Spleen (tissue), 11 donors: ENCODE data around the gene RPL31. TPM values are rescaled to one million over a fixed set of nuclear protein-coding genes. Genes with fewer than 3 reads are reported as not detected.

Experiments used
- DNase-seq: peaks from one replicate; pipeline ENCODE4 v3.0.0-alpha.2; 2020
- H3K27ac ChIP-seq, 8 donors: fragments of 200-600 bp; sonication (generic) in 7 of 8; 1 replicate in 4 of 8; 2 replicates in 4 of 8; pipeline versions ENCODE4 v1.5.0 to v1.8.0; 2016 to 2021; ENCODE audit warnings: inconsistent platforms in 4 of 8, mild to moderate bottlenecking in 4 of 8, moderate library complexity in 1 of 8
- H3K27me3 ChIP-seq, 7 donors: fragments of 200-600 bp; sonication (generic) in 6 of 7; replicated peaks in 1 of 7; 1 replicate in 4 of 7; 2 replicates in 3 of 7; pipeline versions ENCODE4 v1.5.0 to v1.8.0; 2016 to 2021; ENCODE audit warnings: inconsistent platforms in 3 of 7, mild to moderate bottlenecking in 1 of 7
- H3K36me3 ChIP-seq, 6 donors: fragments of 200-600 bp; sonication (generic) in 5 of 6; 1 replicate in 4 of 6; 2 replicates in 2 of 6; pipeline versions ENCODE4 v1.5.0 to v1.8.0; 2016 to 2021; ENCODE audit warnings: inconsistent platforms in 2 of 6
- H3K4me1 ChIP-seq, 6 donors: fragments of 200-600 bp; sonication (generic) in 5 of 6; 1 replicate in 3 of 6; 2 replicates in 3 of 6; pipeline versions ENCODE4 v1.5.0 to v1.8.0; 2016 to 2021; ENCODE audit warnings: inconsistent platforms in 3 of 6
- H3K4me3 ChIP-seq, 8 donors: fragments of 200-600 bp; sonication (generic) in 7 of 8; 1 replicate in 4 of 8; 2 replicates in 4 of 8; pipeline versions ENCODE4 v1.5.0 to v1.8.0; 2016 to 2021; ENCODE audit warnings: inconsistent platforms in 4 of 8, mild to moderate bottlenecking in 4 of 8, moderate library complexity in 2 of 8
- H3K9me3 ChIP-seq, 8 donors: fragments of 200-600 bp; sonication (generic) in 7 of 8; 1 replicate in 4 of 8; 2 replicates in 4 of 8; pipeline versions ENCODE4 v1.5.0 to v1.8.0; 2016 to 2021; ENCODE audit warnings: inconsistent platforms in 4 of 8
- CTCF ChIP-seq, 11 experiments: fragments of 200-600 bp in 7 of 11; fragments of 450-650 bp in 4 of 11; sonication (generic) in 4 of 11; IDR thresholded peaks in 8 of 11; conservative IDR thresholded peaks in 3 of 11; 1 replicate in 7 of 11; 2 replicates in 4 of 11; pipeline versions ENCODE4 v1.4.0 to v1.8.0; 2016 to 2021; ENCODE audit warnings: antibody characterized with exemption in 11 of 11, inconsistent platforms in 4 of 11, mild to moderate bottlenecking in 1 of 11
- POLR2A ChIP-seq, 3 donors: fragments of 450-650 bp; IDR thresholded peaks; one replicate each; pipeline ENCODE4 v1.5.1; 2017; ENCODE audit warnings: antibody characterized with exemption in 3 of 3, mild to moderate bottlenecking in 1 of 3
- POLR2AphosphoS5 ChIP-seq, 3 donors: sonication (generic); formaldehyde crosslinking; IDR thresholded peaks; one replicate each; pipeline ENCODE4 v1.5.1; 2017; ENCODE audit warnings: antibody characterized with exemption in 3 of 3
- WGBS, 5 donors: extraction: QIAGEN DNeasy Blood & Tissue Kit in 3 of 5; methylation state at CpG; one replicate each; pipeline versions ENCODE4 v1.1.5 to v1.1.7; 2013 to 2018; 5-methylcytosine and 5-hydroxymethylcytosine counted together
- intact Hi-C: fragments of 100-400 bp; cut with DNase I; formaldehyde crosslinking; loops from one replicate; pipeline ENCODE4 v1.15.0; 2023; ENCODE audit warnings: low total_unique reads
- polyA plus RNA-seq, 3 donors: library from polyadenylated mRNA; stranded (reverse); fragments of 200-250 nt; gene quantifications; one replicate each; pipeline ENCODE4 v1.2.1, GENCODE V29; 2013
- total RNA-seq, 7 donors: library from RNA; depleted of rRNA in 3 of 7; stranded (reverse); fragments of >200 nt in 3 of 7; fragmentation: NEBNext Ultra II Directional in 4 of 7; extraction: Animal tissue kit (Norgen Biotek cat#: 25700) in 4 of 7; gene quantifications; one replicate each; pipeline versions ENCODE4 v1.1.0 to v1.2.1, GENCODE V29; 2016 to 2021
- donor health status: healthy with polysubstance abuse.
- donor health status: DM: no; HTN: no; CAD: no; lungs with moderate emphysema.
- donor health status: DM: no; HTN: no; CAD: no.
- donor health status: Bipolar disorder and iron deficiency.
- donor health status: healthy.
- donor health status: DM: no; HTN: no; CAD: no.
- donor health status: DM: yes; HTN: yes; CAD: no.

The RPL31 gene
- total and polyA plus RNA-seq, 10 donors: 876 to 10,502 (median 1,250) TPM

- no peaks in the 10 kb centered on the region for H3K9me3 ChIP-seq
- DNase-seq: no peak
- no peak overlapping the region for H3K4me3 ChIP-seq
- H3K4me1 ChIP-seq: peaks cover 0 to 3% (median 0%) of the 10 kb centered on the region in 6 donors
- peaks cover 0 to 14% (median 0%) of the 10 kb centered on the region in 6 donors for H3K36me3 ChIP-seq
- H3K27ac ChIP-seq: no peak overlapping the region
- TF ChIP-seq POLR2AphosphoS5 (IDR thresholded peaks at IDR 0.05): no peak
- TF ChIP-seq POLR2A (IDR thresholded peaks at IDR 0.05): no peak
- TF ChIP-seq CTCF (IDR thresholded peaks at IDR 0.05 in 8 of 11, conservative IDR thresholded peaks at IDR 0.05 in 3 of 11): no peak
- intact Hi-C loops: loop anchor here (10.0 kb wide), 1 partner anchor 725 kb away; no protein-coding TSS in a partner anchor
- 90 to 96% (median 93%) methylated on average over 3 to 9 of the region's 9 CpGs for WGBS, 5 donors
- no peaks in the 10 kb centered on the region for H3K27me3 ChIP-seq
Measured at GRCh38 chr2:100990166-100990565, 11.9 kb upstream of the RPL31 start.

GRCh38 chr2:100990650-100991403, 11.3 kb upstream of the RPL31 start:
- Histone ChIP-seq H3K9me3 (no peaks in the 10 kb centered on the region), H3K27ac (no peak overlapping the region), H3K36me3 (peaks cover 0 to 20% (median 0%) of the 10 kb centered on the region in 6 donors), H3K4me1 (peaks cover 0 to 3% (median 0%) of the 10 kb centered on the region in 6 donors), H3K27me3 (no peaks in the 10 kb centered on the region), H3K4me3 (no peak overlapping the region)
- TF ChIP-seq POLR2AphosphoS5 (IDR thresholded peaks at IDR 0.05): no peak
- TF ChIP-seq POLR2A (IDR thresholded peaks at IDR 0.05): no peak
- TF ChIP-seq CTCF (IDR thresholded peaks at IDR 0.05 in 8 of 11, conservative IDR thresholded peaks at IDR 0.05 in 3 of 11): no peak
- 83 to 90% (median 87%) methylated on average over 24 of the region's 24 CpGs for WGBS, 5 donors
- DNase-seq: no peak
- intact Hi-C loops: loop anchor here (10.0 kb wide), 1 partner anchor 726 kb away; no protein-coding TSS in a partner anchor

- WGBS, 5 donors: 91 to 98% (median 96%) methylated on average over 5 of the region's 5 CpGs
- no peak overlapping the region for H3K27ac ChIP-seq
- no peaks in the 10 kb centered on the region for H3K9me3 ChIP-seq
- H3K4me1 ChIP-seq: peaks cover 0 to 3% (median 0%) of the 10 kb centered on the region in 6 donors
- H3K36me3 ChIP-seq: peaks cover 0 to 21% (median 0%) of the 10 kb centered on the region in 6 donors
- DNase-seq: no peak
- TF ChIP-seq POLR2AphosphoS5 (IDR thresholded peaks at IDR 0.05): no peak
- no peak for TF ChIP-seq POLR2A (IDR thresholded peaks at IDR 0.05)
- no peak for TF ChIP-seq CTCF (IDR thresholded peaks at IDR 0.05 in 8 of 11, conservative IDR thresholded peaks at IDR 0.05 in 3 of 11)
- intact Hi-C loops: loop anchor here (10.0 kb wide), 1 partner anchor 727 kb away; no protein-coding TSS in a partner anchor
- H3K27me3 ChIP-seq: no peaks in the 10 kb centered on the region
- H3K4me3 ChIP-seq: no peak overlapping the region
Measured at GRCh38 chr2:100991404-100991773, 10.7 kb upstream of the RPL31 start.

GRCh38 chr2:100992262-100992661, 9.8 kb upstream of the RPL31 start:
- H3K9me3 ChIP-seq: no peaks in the 10 kb centered on the region
- no peak overlapping the region for H3K4me3 ChIP-seq
- WGBS, 5 donors: 59 to 79% (median 72%) methylated on average over 6 of the region's 6 CpGs
- intact Hi-C loops: loop anchor here (10.0 kb wide), 1 partner anchor 727 kb away; no protein-coding TSS in a partner anchor
- H3K4me1 ChIP-seq: peaks cover 0 to 3% (median 0%) of the 10 kb centered on the region in 6 donors
- no peaks in the 10 kb centered on the region for H3K27me3 ChIP-seq
- TF ChIP-seq POLR2A (IDR thresholded peaks at IDR 0.05) (no peak), POLR2AphosphoS5 (IDR thresholded peaks at IDR 0.05) (no peak), CTCF (IDR thresholded peaks at IDR 0.05 in 8 of 11, conservative IDR thresholded peaks at IDR 0.05 in 3 of 11) (no peak)
- H3K27ac ChIP-seq: no peak overlapping the region
- DNase-seq: no peak
- peaks cover 0 to 21% (median 0%) of the 10 kb centered on the region in 6 donors for H3K36me3 ChIP-seq
